ENCODE results near the gene MRPL38.
"Not testable (repeated sequence)": the region's sequence is repeated elsewhere in the genome, so short reads cannot be mapped to it uniquely, and the experiment has no call there.

DNA sequence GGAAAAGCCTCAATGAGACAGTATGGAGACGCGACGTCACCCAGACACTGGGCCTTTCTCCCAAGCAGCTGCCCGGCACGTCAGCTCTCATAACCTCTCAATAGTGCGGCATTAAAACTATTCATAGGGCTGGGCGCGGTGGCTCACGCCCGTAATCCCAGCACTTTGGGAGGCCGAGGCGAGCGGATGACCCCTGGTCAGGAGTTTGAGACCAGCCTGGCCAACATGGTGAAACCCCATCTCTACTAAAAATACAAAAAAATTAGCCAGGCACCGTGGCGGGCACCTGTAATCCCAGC is 53.0 kb downstream of the MRPL38 start:
- TF ChIP-seq CTCF (IDR thresholded peaks at IDR 0.05; ENCODE audit: insufficient read depth, low read depth, low read length); EZH2 (IDR thresholded peaks at IDR 0.05; ENCODE audit: insufficient read depth, low read length): not testable (repeated sequence)

Measured in astrocyte (in vitro differentiated cells and primary cell).